ENCODE data around the gene PPIL1. TPM values are rescaled to one million over a fixed set of nuclear protein-coding genes. Genes with fewer than 3 reads are reported as not detected.

Gene PPIL1
- total and polyA plus RNA-seq, 2 experiments from 2014 or later: 20.4 to 27.1 TPM

DNA sequence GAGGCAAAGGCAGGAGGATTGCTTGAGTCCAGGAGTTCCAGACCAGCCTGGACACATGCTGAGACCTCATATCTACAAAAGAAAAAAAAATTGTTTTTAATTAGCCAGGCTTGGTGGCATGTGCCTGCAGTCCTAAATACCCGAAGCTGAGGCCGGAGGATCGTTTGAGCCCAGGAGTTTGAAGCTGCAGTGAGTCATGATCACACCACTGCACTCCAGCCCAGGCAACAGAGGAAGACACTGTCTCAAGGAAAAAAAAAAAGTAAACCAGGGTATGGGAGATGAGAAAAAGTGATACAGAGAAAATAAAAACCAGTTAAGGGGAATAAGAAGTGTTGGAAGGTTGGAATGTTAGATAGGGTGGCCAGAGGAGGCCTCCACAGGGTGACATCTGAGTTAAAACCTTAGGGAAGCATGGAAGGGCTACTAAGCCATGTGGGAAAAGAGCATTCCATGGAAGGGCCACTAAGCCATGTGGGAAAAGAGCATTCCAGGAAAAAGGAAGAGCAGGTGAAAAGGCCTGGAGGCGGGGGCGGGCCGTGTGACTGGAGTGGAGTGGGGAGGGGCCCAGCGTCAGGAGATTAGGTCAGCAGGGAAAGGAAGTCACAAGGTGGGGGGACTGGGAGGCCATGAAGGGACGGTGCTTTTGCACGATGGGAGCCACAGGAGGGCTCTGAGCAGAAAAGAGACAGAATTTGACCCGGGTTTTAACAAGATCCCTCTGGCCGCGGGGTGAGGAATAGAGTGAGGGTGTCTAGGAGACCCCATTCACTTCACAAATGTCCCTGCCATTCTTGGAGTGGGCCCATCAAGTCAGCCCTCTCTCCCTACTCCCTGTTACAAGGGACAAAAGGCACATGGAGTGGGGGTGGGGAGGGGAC lies 53.7 kb downstream of the PPIL1 start:
- no peak for TF ChIP-seq EZH2phosphoT487 (IDR thresholded peaks at IDR 0.05; ENCODE audit: insufficient read depth, low read depth)
- no peaks in the 10 kb centered on the region for H4K20me1 ChIP-seq (ENCODE audit: insufficient read depth)
- no peak overlapping the region for H3K27ac ChIP-seq
- 56 to 63% methylated on average over 9 to 12 of the region's 12 CpGs for WGBS, 2 experiments (ENCODE audit: low coverage in 1 of 2, low lambda C conversion rate in 2 of 2, missing lambda C conversion rate in 2 of 2)
- H3K4me3 ChIP-seq: no peak overlapping the region
- H3K27me3 ChIP-seq (replicated peaks; ENCODE audit: insufficient read depth): no peaks in the 10 kb centered on the region
- peak; percentile 62 for DNase-seq
- 0 out of 2 replicates have a peak, but pooled peaks cover 5% of the 10 kb centered on the region for H3K4me1 ChIP-seq (ENCODE audit: insufficient read depth)
- peak overlapping the region; percentile 26; the same call in 1 of the 2 replicates for H2AFZ ChIP-seq
- no peaks in the 10 kb centered on the region for H3K9me2 ChIP-seq (ENCODE audit: insufficient read depth)
- no peak overlapping the region for H3K9ac ChIP-seq
- in situ Hi-C loops (cut with MboI): no loop called here
- H3K9me3 ChIP-seq (ENCODE audit: low read depth): no peaks in the 10 kb centered on the region
- H3K36me3 ChIP-seq (ENCODE audit: low read depth): no peaks in the 10 kb centered on the region
- no peaks in the 10 kb centered on the region for H3K79me2 ChIP-seq (ENCODE audit: insufficient read depth)
- peaks cover 8% of the 10 kb centered on the region; the same call in 1 of the 2 replicates for H3F3A ChIP-seq (ENCODE audit: insufficient read depth)
- no peak overlapping the region for H3K4me2 ChIP-seq (ENCODE audit: unreplicated experiment)

DNA sequence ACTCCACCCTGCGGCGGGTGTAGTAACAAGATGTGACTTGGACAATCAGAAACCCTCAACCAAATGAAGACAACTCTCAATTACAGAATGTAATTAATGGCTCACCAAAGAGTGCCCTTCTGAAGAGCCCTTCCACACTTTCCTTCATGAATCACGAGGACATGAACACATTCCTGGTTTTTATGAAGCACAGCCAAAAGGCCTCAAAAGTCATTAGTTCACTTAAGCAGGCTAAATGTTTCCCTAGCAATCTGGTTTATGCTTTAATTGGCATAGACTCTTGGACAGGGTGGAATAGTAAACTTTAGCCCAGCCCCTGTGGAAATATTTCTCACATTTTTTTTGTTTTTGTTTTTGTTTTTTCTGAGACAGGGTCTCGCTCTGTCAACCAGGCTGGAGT lies 55.8 kb downstream of the PPIL1 start:
- H3K9me2 ChIP-seq (ENCODE audit: insufficient read depth): no peaks in the 10 kb centered on the region
- H3K4me2 ChIP-seq (ENCODE audit: unreplicated experiment): no peak overlapping the region
- no peak for DNase-seq
- no peak overlapping the region for H3K4me3 ChIP-seq
- H3K9ac ChIP-seq: no peak overlapping the region
- H3K9me3 ChIP-seq (ENCODE audit: low read depth): no peaks in the 10 kb centered on the region
- H2AFZ ChIP-seq: no peak overlapping the region
- WGBS, 2 experiments (ENCODE audit: low coverage in 1 of 2, low lambda C conversion rate in 2 of 2, missing lambda C conversion rate in 2 of 2): 81 to 87% methylated on average over 4 of the region's 4 CpGs
- in situ Hi-C loops (cut with MboI): no loop called here
- no peak for TF ChIP-seq EZH2 (IDR thresholded peaks at IDR 0.05; ENCODE audit: insufficient read depth, poor library complexity, severe bottlenecking)
- no peak for TF ChIP-seq EZH2phosphoT487 (IDR thresholded peaks at IDR 0.05; ENCODE audit: insufficient read depth, low read depth)
- H4K20me1 ChIP-seq (ENCODE audit: insufficient read depth): no peaks in the 10 kb centered on the region
- H3K79me2 ChIP-seq (ENCODE audit: insufficient read depth): no peaks in the 10 kb centered on the region
- no peaks in the 10 kb centered on the region for H3K36me3 ChIP-seq (ENCODE audit: low read depth)
- no peak overlapping the region for H3K27ac ChIP-seq
- peaks cover 8% of the 10 kb centered on the region; the same call in 1 of the 2 replicates for H3F3A ChIP-seq (ENCODE audit: insufficient read depth)
- no peaks in the 10 kb centered on the region for H3K27me3 ChIP-seq (replicated peaks; ENCODE audit: insufficient read depth)
- 0 out of 2 replicates have a peak, but pooled peaks cover 5% of the 10 kb centered on the region for H3K4me1 ChIP-seq (ENCODE audit: insufficient read depth)

DNA sequence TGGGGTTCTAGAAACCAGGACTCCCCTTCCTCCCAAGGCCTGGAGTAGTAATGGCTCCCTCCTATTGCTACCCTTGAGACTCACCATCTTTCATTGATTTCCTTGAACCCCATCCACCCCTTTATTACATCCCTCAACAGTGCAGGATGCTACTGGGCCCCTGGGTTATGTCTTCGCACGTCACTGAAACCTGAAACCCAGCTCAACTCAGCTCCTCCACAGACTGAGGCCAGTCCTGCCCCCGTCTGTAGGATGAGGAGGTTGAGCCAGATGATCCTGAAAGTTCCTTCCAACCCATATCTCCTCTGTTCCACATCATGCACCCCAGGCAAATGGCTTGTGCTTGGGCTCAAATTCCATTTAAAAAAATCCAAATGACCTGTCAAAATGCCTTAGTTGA lies 56.8 kb downstream of the PPIL1 start:
- Histone ChIP-seq H3K79me2 (ENCODE audit: insufficient read depth) (no peaks in the 10 kb centered on the region), H3K4me3 (no peak overlapping the region), H3K9me3 (ENCODE audit: low read depth) (no peaks in the 10 kb centered on the region), H4K20me1 (ENCODE audit: insufficient read depth) (no peaks in the 10 kb centered on the region), H3K4me2 (ENCODE audit: unreplicated experiment) (no peak overlapping the region), H3K27me3 (replicated peaks; ENCODE audit: insufficient read depth) (no peaks in the 10 kb centered on the region), H3K36me3 (ENCODE audit: low read depth) (no peaks in the 10 kb centered on the region), H3K4me1 (ENCODE audit: insufficient read depth) (0 out of 2 replicates have a peak, but pooled peaks cover 5% of the 10 kb centered on the region), H2AFZ (no peak overlapping the region), H3K27ac (no peak overlapping the region), H3F3A (ENCODE audit: insufficient read depth) (peaks cover 8% of the 10 kb centered on the region; the same call in 1 of the 2 replicates), H3K9ac (no peak overlapping the region), H3K9me2 (ENCODE audit: insufficient read depth) (no peaks in the 10 kb centered on the region)
- in situ Hi-C loops (cut with MboI): no loop called here
- WGBS, 2 experiments (ENCODE audit: low coverage in 1 of 2, low lambda C conversion rate in 2 of 2, missing lambda C conversion rate in 2 of 2): 80 to 87% methylated on average over 3 of the region's 3 CpGs
- no peak for DNase-seq
- TF ChIP-seq EZH2phosphoT487 (IDR thresholded peaks at IDR 0.05; ENCODE audit: insufficient read depth, low read depth): no peak
- no peak for TF ChIP-seq EZH2 (IDR thresholded peaks at IDR 0.05; ENCODE audit: insufficient read depth, poor library complexity, severe bottlenecking)

DNA sequence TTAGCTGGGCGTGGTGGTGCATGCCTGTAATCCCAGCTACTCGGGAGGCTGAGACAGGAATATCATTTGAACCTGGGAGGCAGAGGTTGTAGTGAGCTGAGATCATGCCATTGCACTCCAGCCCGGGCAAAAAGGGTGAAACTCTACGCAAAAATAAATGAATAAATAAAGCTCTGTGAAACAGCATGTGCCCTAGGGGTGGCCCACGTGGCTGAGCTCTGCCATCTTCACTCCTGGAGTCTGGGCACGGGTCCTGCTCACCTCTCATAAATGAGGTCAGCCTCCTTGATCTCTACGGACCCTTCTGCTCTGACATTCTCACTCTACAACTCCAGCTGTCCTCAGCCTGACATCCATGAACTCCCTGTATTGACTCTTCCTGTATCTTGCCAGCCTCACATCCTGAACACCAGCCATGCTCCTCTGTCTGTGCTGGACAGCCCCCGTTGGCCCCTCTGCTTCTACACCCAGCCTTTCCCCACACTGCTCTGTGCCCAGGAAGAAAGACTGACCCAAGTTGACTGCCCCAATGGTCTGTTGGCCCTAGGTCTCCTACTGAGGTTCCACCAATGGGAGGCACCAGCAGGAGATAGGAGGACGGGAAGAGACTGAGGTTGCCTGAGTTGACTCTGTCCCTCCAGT lies 57.3 kb downstream of the PPIL1 start:
- Histone ChIP-seq H3K9me3 (ENCODE audit: low read depth) (no peaks in the 10 kb centered on the region), H3K79me2 (ENCODE audit: insufficient read depth) (no peaks in the 10 kb centered on the region), H3K4me3 (no peak overlapping the region), H3K9me2 (ENCODE audit: insufficient read depth) (no peaks in the 10 kb centered on the region), H3K27ac (no peak overlapping the region), H4K20me1 (ENCODE audit: insufficient read depth) (no peaks in the 10 kb centered on the region), H3K4me2 (ENCODE audit: unreplicated experiment) (no peak overlapping the region), H3K9ac (no peak overlapping the region), H3K27me3 (replicated peaks; ENCODE audit: insufficient read depth) (no peaks in the 10 kb centered on the region), H2AFZ (no peak overlapping the region), H3F3A (ENCODE audit: insufficient read depth) (peaks cover 8% of the 10 kb centered on the region; the same call in 1 of the 2 replicates), H3K36me3 (ENCODE audit: low read depth) (no peaks in the 10 kb centered on the region), H3K4me1 (ENCODE audit: insufficient read depth) (0 out of 2 replicates have a peak, but pooled peaks cover 5% of the 10 kb centered on the region)
- in situ Hi-C loops (cut with MboI): no loop called here
- TF ChIP-seq EZH2phosphoT487 (IDR thresholded peaks at IDR 0.05; ENCODE audit: insufficient read depth, low read depth) (no peak), EZH2 (IDR thresholded peaks at IDR 0.05; ENCODE audit: insufficient read depth, poor library complexity, severe bottlenecking) (no peak)
- no peak for DNase-seq
- WGBS, 2 experiments (ENCODE audit: low coverage in 1 of 2, low lambda C conversion rate in 2 of 2, missing lambda C conversion rate in 2 of 2): 77 to 84% methylated on average over 9 of the region's 9 CpGs
